Measurements from ENCODE around the gene TSPAN17.
"Not testable (repeated sequence)": the region's sequence is repeated elsewhere in the genome, so short reads cannot be mapped to it uniquely, and the experiment has no call there.

Gene TSPAN17

DNA sequence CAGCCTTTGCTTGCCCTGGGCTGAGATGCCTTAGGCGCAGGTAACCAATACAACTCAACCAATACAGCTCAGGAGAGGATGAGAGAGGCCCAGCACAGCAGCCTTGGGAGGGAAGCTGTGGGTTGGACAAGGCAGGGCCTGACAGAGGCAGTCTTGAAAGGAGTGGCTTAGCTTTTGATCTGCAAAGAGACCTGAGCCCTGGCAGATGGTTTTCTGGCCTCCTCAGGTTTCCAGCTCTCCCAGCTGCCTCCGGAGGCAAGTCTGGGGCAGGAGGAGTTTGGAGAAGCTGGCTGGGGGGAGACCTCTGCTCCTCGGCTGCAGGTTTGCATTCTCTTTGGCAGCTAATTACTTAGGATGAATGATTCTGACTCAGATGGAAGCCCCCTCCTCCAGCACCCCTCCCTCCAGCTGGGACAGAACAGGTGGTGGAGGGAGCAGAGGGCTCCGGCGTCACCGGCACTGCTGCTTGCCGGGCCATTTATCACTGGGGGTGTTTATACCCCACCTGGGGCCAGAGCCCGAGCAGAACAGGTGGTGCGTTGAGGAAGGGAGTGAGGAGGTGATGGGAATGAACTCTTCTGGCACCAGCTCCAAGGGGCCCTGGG, 50.8 kb downstream of the TSPAN17 start:
- H3K9me3 ChIP-seq (ENCODE audit: low read length) = no peaks in the 10 kb centered on the region
- H3K36me3 ChIP-seq (ENCODE audit: insufficient read depth, low read length) = no peaks in the 10 kb centered on the region
- H3F3A ChIP-seq (ENCODE audit: insufficient read depth, low read length) = no peaks in the 10 kb centered on the region
- no peak overlapping the region for H2AFZ ChIP-seq (ENCODE audit: low read length)
- no peak overlapping the region for H3K27ac ChIP-seq (ENCODE audit: low read depth, low read length, poor library complexity, severe bottlenecking)
- H3K79me2 ChIP-seq (ENCODE audit: insufficient read depth, low read length) = no peaks in the 10 kb centered on the region
- H3K27me3 ChIP-seq (ENCODE audit: insufficient read depth, low read length) = no peaks in the 10 kb centered on the region; the same call in 1 of the 2 replicates
- no peak overlapping the region for H3K4me3 ChIP-seq (ENCODE audit: low read depth, low read length, poor library complexity, severe bottlenecking)
- H3K4me1 ChIP-seq (ENCODE audit: insufficient read depth, low read length, severe bottlenecking) = no peaks in the 10 kb centered on the region
- no peak overlapping the region for H3K9ac ChIP-seq (ENCODE audit: low read length)
- no peak overlapping the region for H3K4me2 ChIP-seq (ENCODE audit: low read length)
- no peaks in the 10 kb centered on the region for H3K9me2 ChIP-seq (ENCODE audit: low read depth, low read length)
- H4K20me1 ChIP-seq (ENCODE audit: insufficient read depth, low read length) = no peaks in the 10 kb centered on the region
- no peak for TF ChIP-seq EZH2 (IDR thresholded peaks at IDR 0.05; ENCODE audit: borderline replicate concordance, low read length)
- TF ChIP-seq, protein P1, sequence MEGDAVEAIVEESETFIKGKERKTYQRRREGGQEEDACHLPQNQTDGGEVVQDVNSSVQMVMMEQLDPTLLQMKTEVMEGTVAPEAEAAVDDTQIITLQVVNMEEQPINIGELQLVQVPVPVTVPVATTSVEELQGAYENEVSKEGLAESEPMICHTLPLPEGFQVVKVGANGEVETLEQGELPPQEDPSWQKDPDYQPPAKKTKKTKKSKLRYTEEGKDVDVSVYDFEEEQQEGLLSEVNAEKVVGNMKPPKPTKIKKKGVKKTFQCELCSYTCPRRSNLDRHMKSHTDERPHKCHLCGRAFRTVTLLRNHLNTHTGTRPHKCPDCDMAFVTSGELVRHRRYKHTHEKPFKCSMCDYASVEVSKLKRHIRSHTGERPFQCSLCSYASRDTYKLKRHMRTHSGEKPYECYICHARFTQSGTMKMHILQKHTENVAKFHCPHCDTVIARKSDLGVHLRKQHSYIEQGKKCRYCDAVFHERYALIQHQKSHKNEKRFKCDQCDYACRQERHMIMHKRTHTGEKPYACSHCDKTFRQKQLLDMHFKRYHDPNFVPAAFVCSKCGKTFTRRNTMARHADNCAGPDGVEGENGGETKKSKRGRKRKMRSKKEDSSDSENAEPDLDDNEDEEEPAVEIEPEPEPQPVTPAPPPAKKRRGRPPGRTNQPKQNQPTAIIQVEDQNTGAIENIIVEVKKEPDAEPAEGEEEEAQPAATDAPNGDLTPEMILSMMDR (IDR thresholded peaks at IDR 0.05; ENCODE audit: low read length) = no peak

DNA sequence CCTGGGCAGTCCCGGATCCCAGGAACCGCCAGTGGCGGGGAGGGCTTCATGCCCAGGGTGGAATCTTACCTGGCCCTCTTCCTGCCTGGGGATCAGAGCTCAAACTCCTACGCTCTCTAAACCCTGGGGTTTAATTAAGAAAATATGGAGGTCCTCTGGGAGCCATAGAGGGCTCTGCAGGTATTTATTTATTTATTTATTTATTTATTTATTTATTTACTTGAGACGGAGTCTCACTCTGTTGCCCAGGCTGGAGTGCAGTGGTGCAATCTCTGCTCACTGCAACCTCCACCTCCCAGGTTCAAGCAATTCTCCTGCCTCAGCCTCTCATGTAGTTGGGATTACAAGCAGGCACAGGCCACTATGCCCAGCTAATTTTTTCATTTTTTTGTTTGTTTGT, 52.2 kb downstream of the TSPAN17 start:
- H4K20me1 ChIP-seq (ENCODE audit: insufficient read depth, low read length); H3K27ac ChIP-seq (ENCODE audit: low read depth, low read length, poor library complexity, severe bottlenecking); H3K9me2 ChIP-seq (ENCODE audit: low read depth, low read length); H3K9me3 ChIP-seq (ENCODE audit: low read length); H3K27me3 ChIP-seq (ENCODE audit: insufficient read depth, low read length); H3K9ac ChIP-seq (ENCODE audit: low read length); H3K4me2 ChIP-seq (ENCODE audit: low read length); H3K4me1 ChIP-seq (ENCODE audit: insufficient read depth, low read length, severe bottlenecking); H3K4me3 ChIP-seq (ENCODE audit: low read depth, low read length, poor library complexity, severe bottlenecking); H3F3A ChIP-seq (ENCODE audit: insufficient read depth, low read length); H3K36me3 ChIP-seq (ENCODE audit: insufficient read depth, low read length); H2AFZ ChIP-seq (ENCODE audit: low read length); H3K79me2 ChIP-seq (ENCODE audit: insufficient read depth, low read length): not testable (repeated sequence)

DNA sequence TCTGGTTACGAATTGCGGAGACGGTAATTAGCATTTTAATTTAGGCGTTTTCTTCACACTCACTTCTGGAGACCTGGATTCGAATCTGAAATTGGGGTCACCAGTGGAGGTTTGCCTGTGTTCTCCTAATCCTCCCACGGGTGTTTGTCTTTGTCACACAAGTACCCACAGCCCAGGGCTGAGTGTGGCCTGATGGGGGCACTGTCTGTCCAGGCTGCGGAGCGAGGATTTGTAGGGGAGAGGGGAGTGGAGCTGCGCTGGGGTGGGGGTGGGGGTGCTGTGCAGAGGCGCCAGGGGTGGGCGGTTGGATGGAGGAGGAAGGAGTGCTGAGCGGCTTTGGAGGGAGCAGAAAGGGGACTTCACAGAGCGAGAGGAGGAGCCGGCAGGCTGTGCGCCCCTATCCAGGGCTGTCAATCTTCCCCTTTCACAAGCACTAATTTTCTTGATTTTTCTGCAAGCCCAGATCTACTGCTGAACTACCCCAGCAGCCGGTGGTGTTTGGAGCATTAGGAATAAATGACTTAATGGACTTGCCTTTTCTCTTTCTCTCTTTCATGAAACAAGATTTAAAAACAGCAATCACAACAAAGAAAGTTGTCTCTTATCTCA, 53.1 kb downstream of the TSPAN17 start:
- H3K4me1 ChIP-seq (ENCODE audit: insufficient read depth, low read length, severe bottlenecking) = no peaks in the 10 kb centered on the region
- H3K36me3 ChIP-seq (ENCODE audit: insufficient read depth, low read length) = no peaks in the 10 kb centered on the region
- peaks cover 9% of the 10 kb centered on the region; the same call in 1 of the 2 replicates for H3K27me3 ChIP-seq (ENCODE audit: insufficient read depth, low read length)
- H3F3A ChIP-seq (ENCODE audit: insufficient read depth, low read length) = no peaks in the 10 kb centered on the region
- no peaks in the 10 kb centered on the region for H3K9me2 ChIP-seq (ENCODE audit: low read depth, low read length)
- TF ChIP-seq EZH2 (IDR thresholded peaks at IDR 0.05; ENCODE audit: borderline replicate concordance, low read length) = no peak
- TF ChIP-seq, protein P1 (IDR thresholded peaks at IDR 0.05; ENCODE audit: low read length) = peak; percentile 55
- no peaks in the 10 kb centered on the region for H3K79me2 ChIP-seq (ENCODE audit: insufficient read depth, low read length)
- H3K27ac ChIP-seq (ENCODE audit: low read depth, low read length, poor library complexity, severe bottlenecking) = no peak overlapping the region
- H3K9ac ChIP-seq (ENCODE audit: low read length) = no peak overlapping the region
- no peak overlapping the region for H2AFZ ChIP-seq (ENCODE audit: low read length)
- H4K20me1 ChIP-seq (ENCODE audit: insufficient read depth, low read length) = no peaks in the 10 kb centered on the region
- no peak overlapping the region for H3K4me3 ChIP-seq (ENCODE audit: low read depth, low read length, poor library complexity, severe bottlenecking)
- no peaks in the 10 kb centered on the region for H3K9me3 ChIP-seq (ENCODE audit: low read length)
- no peak overlapping the region for H3K4me2 ChIP-seq (ENCODE audit: low read length)

All from OCI-LY1 (cell line).